GM23338 (cell line): ENCODE results near the gene TUBB3. TPM values are rescaled to one million over a fixed set of nuclear protein-coding genes. Genes with fewer than 3 reads are reported as not detected.

Experiments
- ATAC-seq: fragments of 200-7000 bp; cut with Tn5 transposase; 3 replicates; pipeline ENCODE4 v1.9.1; 2020
- DNase-seq: peaks from one replicate; pipeline ENCODE4 v3.0.0-alpha.2; 2015; ENCODE audit warnings: low spot score
- H2AFZ ChIP-seq: fragments of 200-600 bp; sonication (generic); 2 replicates; pipeline ENCODE4 v1.8.0; 2016; ENCODE audit warnings: antibody characterized with exemption, mild to moderate bottlenecking, moderate library complexity
- H3F3A ChIP-seq: fragments of 200-600 bp; sonication (generic); replicated peaks from 2 replicates; pipeline ENCODE4 v1.8.0; 2017; ENCODE audit warnings: antibody characterized with exemption, mixed run types, low read depth
- H3K27ac ChIP-seq: fragments of 200-600 bp; sonication (generic); 2 replicates; pipeline ENCODE4 v1.6.1; 2016; ENCODE audit warnings: low read depth
- H3K27me3 ChIP-seq: fragments of 200-600 bp; sonication (generic); 2 replicates; pipeline ENCODE4 v1.8.0; 2016; ENCODE audit warnings: mild to moderate bottlenecking, mixed run types, moderate library complexity; ENCODE audit not compliant: insufficient read depth
- H3K36me3 ChIP-seq: fragments of 200-600 bp; sonication (generic); 2 replicates; pipeline ENCODE4 v1.8.0; 2016; ENCODE audit warnings: mild to moderate bottlenecking; ENCODE audit not compliant: insufficient read depth
- H3K4me1 ChIP-seq: fragments of 200-600 bp; sonication (generic); 2 replicates; pipeline ENCODE4 v1.8.0; 2016; ENCODE audit warnings: mild to moderate bottlenecking, moderate library complexity; ENCODE audit not compliant: insufficient read depth
- H3K4me2 ChIP-seq: fragments of 200-600 bp; sonication (generic); 2 replicates; pipeline ENCODE4 v1.7.1; 2017; ENCODE audit warnings: mixed run types
- H3K4me3 ChIP-seq: fragments of 200-600 bp; sonication (generic); 2 replicates; pipeline ENCODE4 v1.6.1; 2016; ENCODE audit warnings: mixed run types
- H3K79me2 ChIP-seq: fragments of 200-600 bp; sonication (generic); replicated peaks from 2 replicates; pipeline ENCODE4 v1.8.0; 2017; ENCODE audit warnings: mild to moderate bottlenecking; ENCODE audit not compliant: insufficient read depth
- H3K9me2 ChIP-seq: fragments of 200-600 bp; sonication (generic); 2 replicates; pipeline ENCODE4 v1.8.0; 2017; ENCODE audit not compliant: insufficient read depth
- H4K20me1 ChIP-seq: fragments of 200-600 bp; sonication (generic); replicated peaks from 2 replicates; pipeline ENCODE4 v1.8.0; 2017; ENCODE audit warnings: mild to moderate bottlenecking; ENCODE audit not compliant: insufficient read depth
- H3K27ac Mint-ChIP-seq: 2 replicates; pipeline ENCODE4 v1.8.0; 2020; ENCODE audit warnings: inconsistent platforms, mild to moderate bottlenecking, moderate library complexity, mixed read lengths
- H3K27me3 Mint-ChIP-seq: 3 replicates; pipeline ENCODE4 v1.8.0; 2022; ENCODE audit warnings: low read depth, mild to moderate bottlenecking, moderate library complexity, mixed read lengths, inconsistent platforms; ENCODE audit not compliant: insufficient read depth, poor library complexity
- H3K36me3 Mint-ChIP-seq: 3 replicates; pipeline ENCODE4 v1.8.0; 2021; ENCODE audit warnings: low read depth, mild to moderate bottlenecking, inconsistent platforms, moderate library complexity, mixed read lengths
- H3K4me1 Mint-ChIP-seq: 3 replicates; pipeline ENCODE4 v1.8.0; 2020; ENCODE audit warnings: mild to moderate bottlenecking, inconsistent platforms, mixed read lengths
- H3K4me3 Mint-ChIP-seq: 3 replicates; pipeline ENCODE4 v1.8.0; 2021; ENCODE audit warnings: moderate library complexity, mild to moderate bottlenecking, inconsistent platforms, mixed read lengths
- H3K9me3 Mint-ChIP-seq: 3 replicates; pipeline ENCODE4 v1.8.0; 2020; ENCODE audit warnings: moderate library complexity, mild to moderate bottlenecking, inconsistent platforms, mixed read lengths
- CREB1 ChIP-seq: fragments of 250-450 bp; sonication (Bioruptor Pico); IDR thresholded peaks from 2 replicates; pipeline ENCODE4 v1.5.0; 2020; ENCODE audit warnings: low read depth, mild to moderate bottlenecking, moderate library complexity
- EZH2 ChIP-seq: fragments of 200-600 bp; sonication (generic); IDR thresholded peaks from one replicate; pipeline ENCODE4 v1.8.0; 2017; ENCODE audit warnings: antibody characterized with exemption, mild to moderate bottlenecking, low read depth; ENCODE audit not compliant: unreplicated experiment
- POLR2AphosphoS5 ChIP-seq: IDR thresholded peaks from 2 replicates; pipeline ENCODE4 v1.6.1; 2016; ENCODE audit warnings: antibody characterized with exemption, low read depth
- polyA plus RNA-seq: library from polyadenylated mRNA; unstranded; fragments of >200 nt; fragmentation: Nextera tagmentation; extraction: Ambion mirVana; gene quantifications from 2 replicates; pipeline ENCODE4 v1.2.1, GENCODE V29; 2016
- total RNA-seq: library from RNA; depleted of rRNA; stranded (reverse); fragments of >200 nt; shearing (Covaris generic); gene quantifications from 2 replicates; pipeline ENCODE4 v1.2.3, GENCODE V29; 2014
- TF ChIP-seq, protein P1 (sequence below), 2 experiments: fragments of 200-600 bp in 1 of 2; sonication (generic) in 1 of 2; conservative IDR thresholded peaks; 2 replicates each; pipeline versions ENCODE4 v1.5.1 to v1.6.1; 2016 to 2017; ENCODE audit warnings: antibody characterized with exemption in 2 of 2, low read depth in 2 of 2, mild to moderate bottlenecking in 2 of 2, moderate library complexity in 1 of 2
- TF ChIP-seq, protein P2 (sequence below): fragments of 250-450 bp; sonication (Bioruptor Pico); IDR thresholded peaks from 2 replicates; pipeline ENCODE4 v1.5.0; 2020; ENCODE audit warnings: mild to moderate bottlenecking, moderate library complexity
- TF ChIP-seq, protein P3 (sequence below): IDR thresholded peaks from 2 replicates; pipeline ENCODE4 v1.6.1; 2016; ENCODE audit warnings: antibody characterized with exemption

TUBB3 gene
- total and polyA plus RNA-seq, 2 experiments from 2014 or later, result 149 to 443 TPM

DNA sequence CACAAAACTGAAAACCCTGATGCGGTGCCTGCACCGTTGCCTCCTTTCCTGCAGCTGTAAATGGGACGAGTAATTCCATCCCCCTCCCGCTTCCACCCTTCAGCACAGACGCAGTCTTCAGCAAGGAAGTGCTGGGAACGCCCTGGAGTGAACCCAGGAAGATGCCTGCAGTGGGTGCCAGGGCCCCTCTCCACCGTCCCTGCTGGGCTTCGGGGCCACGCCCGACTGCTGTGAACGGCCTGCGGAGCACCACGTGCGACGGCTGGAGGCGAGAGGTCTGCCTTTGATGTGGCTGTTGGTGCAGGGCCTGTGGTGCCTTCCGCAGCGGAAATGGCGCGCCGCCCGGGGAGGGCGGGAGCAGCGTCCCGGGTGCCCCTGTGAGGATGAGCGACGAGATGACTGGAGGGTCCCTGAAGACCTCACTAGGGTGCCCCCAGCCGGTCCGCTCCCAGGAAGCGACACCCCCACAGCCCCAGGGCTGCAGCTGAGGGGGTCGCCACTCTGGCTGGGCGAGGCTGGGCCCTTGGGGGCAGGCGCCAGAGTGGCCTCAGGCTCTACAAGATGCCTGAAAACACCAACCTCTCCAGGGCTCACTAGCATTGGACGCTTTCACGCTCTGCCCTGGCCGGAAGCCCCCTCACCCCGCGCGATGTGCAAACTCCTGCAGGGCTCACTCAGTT lies 5.2 kb upstream of the TUBB3 start:
- Mint-ChIP-seq H3K27ac (no peak overlapping the region), H3K9me3 (peaks cover 7% of the 10 kb centered on the region; the same call in 2 of the 3 replicates)

DNA sequence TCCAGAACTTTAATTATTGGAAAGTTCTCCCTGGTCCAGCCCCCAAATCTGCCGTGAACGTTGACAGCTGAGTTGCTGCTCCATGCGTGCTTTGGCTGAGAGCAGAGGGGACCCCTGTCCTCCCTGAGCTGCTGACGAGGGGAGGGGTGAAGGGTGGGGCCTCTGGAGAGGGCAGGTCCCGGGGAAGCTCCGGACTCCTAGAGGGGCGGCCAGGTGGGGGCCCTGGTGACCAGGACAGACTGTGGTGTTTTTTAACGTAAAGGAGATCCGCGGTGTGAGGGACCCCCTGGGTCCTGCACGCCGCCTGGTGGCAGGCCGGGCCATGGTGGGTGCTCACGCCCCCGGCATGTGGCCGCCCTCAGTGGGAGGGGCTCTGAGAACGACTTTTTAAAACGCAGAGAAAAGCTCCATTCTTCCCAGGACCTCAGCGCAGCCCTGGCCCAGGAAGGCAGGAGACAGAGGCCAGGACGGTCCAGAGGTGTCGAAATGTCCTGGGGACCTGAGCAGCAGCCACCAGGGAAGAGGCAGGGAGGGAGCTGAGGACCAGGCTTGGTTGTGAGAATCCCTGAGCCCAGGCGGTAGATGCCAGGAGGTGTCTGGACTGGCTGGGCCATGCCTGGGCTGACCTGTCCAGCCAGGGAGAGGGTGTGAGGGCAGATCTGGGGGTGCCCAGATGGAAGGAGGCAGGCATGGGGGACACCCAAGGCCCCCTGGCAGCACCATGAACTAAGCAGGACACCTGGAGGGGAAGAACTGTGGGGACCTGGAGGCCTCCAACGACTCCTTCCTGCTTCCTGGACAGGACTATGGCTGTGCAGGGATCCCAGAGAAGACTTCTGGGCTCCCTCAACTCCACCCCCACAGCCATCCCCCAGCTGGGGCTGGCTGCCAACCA lies 4.4 kb upstream of the TUBB3 start, which contains the start of gene MC1R:
Gene MC1R, plus strand, starts transcription at position 410 of the 895 bp plus-strand sequence. Its CDS starts 397 bp downstream, at position 807.
- no peaks in the 10 kb centered on the region for H3K9me2 ChIP-seq
- Mint-ChIP-seq H3K27ac (no peak within 1 kb of the TSS), H3K4me3 (peak within 1 kb of the TSS; percentile 76), H3K27me3 (peaks cover 54% of the 10 kb centered on the region), H3K36me3 (no peaks in the 10 kb centered on the region), H3K9me3 (peaks cover 7% of the 10 kb centered on the region; the same call in 2 of the 3 replicates), H3K4me1 (peaks cover 20% of the 10 kb centered on the region)
- ATAC-seq (peak; percentile 23), DNase-seq (peak; percentile 71)
- H2AFZ ChIP-seq, result peak within 1 kb of the TSS; percentile 96
- peak within 1 kb of the TSS; percentile 98 for H3K4me2 ChIP-seq
- H3K36me3 ChIP-seq, result no peaks in the 10 kb centered on the region
- peaks cover 26% of the 10 kb centered on the region for H3K4me1 ChIP-seq
- peaks cover 17% of the 10 kb centered on the region for H3F3A ChIP-seq
- H3K27ac ChIP-seq, result 0 out of 2 replicates have a peak within 1 kb of the TSS, but pooled peaks have one; percentile 27
- no peaks in the 10 kb centered on the region for H4K20me1 ChIP-seq
- no peaks in the 10 kb centered on the region for H3K79me2 ChIP-seq
- H3K27me3 ChIP-seq, result peaks cover 16% of the 10 kb centered on the region
- TF ChIP-seq, protein P1, sequence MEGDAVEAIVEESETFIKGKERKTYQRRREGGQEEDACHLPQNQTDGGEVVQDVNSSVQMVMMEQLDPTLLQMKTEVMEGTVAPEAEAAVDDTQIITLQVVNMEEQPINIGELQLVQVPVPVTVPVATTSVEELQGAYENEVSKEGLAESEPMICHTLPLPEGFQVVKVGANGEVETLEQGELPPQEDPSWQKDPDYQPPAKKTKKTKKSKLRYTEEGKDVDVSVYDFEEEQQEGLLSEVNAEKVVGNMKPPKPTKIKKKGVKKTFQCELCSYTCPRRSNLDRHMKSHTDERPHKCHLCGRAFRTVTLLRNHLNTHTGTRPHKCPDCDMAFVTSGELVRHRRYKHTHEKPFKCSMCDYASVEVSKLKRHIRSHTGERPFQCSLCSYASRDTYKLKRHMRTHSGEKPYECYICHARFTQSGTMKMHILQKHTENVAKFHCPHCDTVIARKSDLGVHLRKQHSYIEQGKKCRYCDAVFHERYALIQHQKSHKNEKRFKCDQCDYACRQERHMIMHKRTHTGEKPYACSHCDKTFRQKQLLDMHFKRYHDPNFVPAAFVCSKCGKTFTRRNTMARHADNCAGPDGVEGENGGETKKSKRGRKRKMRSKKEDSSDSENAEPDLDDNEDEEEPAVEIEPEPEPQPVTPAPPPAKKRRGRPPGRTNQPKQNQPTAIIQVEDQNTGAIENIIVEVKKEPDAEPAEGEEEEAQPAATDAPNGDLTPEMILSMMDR (conservative IDR thresholded peaks at IDR 0.05; ENCODE audit: low read depth in 2 of 2), result peak; percentile 50 to 60
- TF ChIP-seq, protein P2, sequence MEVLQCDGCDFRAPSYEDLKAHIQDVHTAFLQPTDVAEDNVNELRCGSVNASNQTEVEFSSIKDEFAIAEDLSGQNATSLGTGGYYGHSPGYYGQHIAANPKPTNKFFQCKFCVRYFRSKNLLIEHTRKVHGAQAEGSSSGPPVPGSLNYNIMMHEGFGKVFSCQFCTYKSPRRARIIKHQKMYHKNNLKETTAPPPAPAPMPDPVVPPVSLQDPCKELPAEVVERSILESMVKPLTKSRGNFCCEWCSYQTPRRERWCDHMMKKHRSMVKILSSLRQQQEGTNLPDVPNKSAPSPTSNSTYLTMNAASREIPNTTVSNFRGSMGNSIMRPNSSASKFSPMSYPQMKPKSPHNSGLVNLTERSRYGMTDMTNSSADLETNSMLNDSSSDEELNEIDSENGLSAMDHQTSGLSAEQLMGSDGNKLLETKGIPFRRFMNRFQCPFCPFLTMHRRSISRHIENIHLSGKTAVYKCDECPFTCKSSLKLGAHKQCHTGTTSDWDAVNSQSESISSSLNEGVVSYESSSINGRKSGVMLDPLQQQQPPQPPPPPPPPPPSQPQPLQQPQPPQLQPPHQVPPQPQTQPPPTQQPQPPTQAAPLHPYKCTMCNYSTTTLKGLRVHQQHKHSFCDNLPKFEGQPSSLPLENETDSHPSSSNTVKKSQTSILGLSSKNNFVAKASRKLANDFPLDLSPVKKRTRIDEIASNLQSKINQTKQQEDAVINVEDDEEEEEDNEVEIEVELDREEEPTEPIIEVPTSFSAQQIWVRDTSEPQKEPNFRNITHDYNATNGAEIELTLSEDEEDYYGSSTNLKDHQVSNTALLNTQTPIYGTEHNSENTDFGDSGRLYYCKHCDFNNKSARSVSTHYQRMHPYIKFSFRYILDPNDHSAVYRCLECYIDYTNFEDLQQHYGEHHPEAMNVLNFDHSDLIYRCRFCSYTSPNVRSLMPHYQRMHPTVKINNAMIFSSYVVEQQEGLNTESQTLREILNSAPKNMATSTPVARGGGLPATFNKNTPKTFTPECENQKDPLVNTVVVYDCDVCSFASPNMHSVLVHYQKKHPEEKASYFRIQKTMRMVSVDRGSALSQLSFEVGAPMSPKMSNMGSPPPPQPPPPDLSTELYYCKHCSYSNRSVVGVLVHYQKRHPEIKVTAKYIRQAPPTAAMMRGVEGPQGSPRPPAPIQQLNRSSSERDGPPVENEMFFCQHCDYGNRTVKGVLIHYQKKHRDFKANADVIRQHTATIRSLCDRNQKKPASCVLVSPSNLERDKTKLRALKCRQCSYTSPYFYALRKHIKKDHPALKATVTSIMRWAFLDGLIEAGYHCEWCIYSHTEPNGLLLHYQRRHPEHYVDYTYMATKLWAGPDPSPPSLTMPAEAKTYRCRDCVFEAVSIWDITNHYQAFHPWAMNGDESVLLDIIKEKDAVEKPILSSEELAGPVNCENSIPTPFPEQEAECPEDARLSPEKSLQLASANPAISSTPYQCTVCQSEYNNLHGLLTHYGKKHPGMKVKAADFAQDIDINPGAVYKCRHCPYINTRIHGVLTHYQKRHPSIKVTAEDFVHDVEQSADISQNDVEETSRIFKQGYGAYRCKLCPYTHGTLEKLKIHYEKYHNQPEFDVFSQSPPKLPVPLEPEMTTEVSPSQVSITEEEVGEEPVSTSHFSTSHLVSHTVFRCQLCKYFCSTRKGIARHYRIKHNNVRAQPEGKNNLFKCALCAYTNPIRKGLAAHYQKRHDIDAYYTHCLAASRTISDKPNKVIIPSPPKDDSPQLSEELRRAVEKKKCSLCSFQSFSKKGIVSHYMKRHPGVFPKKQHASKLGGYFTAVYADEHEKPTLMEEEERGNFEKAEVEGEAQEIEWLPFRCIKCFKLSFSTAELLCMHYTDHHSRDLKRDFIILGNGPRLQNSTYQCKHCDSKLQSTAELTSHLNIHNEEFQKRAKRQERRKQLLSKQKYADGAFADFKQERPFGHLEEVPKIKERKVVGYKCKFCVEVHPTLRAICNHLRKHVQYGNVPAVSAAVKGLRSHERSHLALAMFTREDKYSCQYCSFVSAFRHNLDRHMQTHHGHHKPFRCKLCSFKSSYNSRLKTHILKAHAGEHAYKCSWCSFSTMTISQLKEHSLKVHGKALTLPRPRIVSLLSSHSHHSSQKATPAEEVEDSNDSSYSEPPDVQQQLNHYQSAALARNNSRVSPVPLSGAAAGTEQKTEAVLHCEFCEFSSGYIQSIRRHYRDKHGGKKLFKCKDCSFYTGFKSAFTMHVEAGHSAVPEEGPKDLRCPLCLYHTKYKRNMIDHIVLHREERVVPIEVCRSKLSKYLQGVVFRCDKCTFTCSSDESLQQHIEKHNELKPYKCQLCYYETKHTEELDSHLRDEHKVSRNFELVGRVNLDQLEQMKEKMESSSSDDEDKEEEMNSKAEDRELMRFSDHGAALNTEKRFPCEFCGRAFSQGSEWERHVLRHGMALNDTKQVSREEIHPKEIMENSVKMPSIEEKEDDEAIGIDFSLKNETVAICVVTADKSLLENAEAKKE (CRISPR knock-in tag), result no peak
- H3K4me3 ChIP-seq, result peak within 1 kb of the TSS; percentile 77

More for the DNA sequence above, 5.2 kb upstream of the TUBB3 start:
- ATAC-seq, result peak; percentile 23
- peaks cover 57% of the 10 kb centered on the region for H3K27me3 Mint-ChIP-seq
- H3K4me3 Mint-ChIP-seq, result peak overlapping the region; percentile 76
- peak; percentile 44 for TF ChIP-seq POLR2AphosphoS5
- TF ChIP-seq, protein P3, sequence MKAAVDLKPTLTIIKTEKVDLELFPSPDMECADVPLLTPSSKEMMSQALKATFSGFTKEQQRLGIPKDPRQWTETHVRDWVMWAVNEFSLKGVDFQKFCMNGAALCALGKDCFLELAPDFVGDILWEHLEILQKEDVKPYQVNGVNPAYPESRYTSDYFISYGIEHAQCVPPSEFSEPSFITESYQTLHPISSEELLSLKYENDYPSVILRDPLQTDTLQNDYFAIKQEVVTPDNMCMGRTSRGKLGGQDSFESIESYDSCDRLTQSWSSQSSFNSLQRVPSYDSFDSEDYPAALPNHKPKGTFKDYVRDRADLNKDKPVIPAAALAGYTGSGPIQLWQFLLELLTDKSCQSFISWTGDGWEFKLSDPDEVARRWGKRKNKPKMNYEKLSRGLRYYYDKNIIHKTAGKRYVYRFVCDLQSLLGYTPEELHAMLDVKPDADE, result no peak
- 0 out of 2 replicates have a peak, but pooled peaks have one; percentile 40 for TF ChIP-seq CREB1
- TF ChIP-seq EZH2, result no peak
- peak; percentile 73 for DNase-seq
- no peaks in the 10 kb centered on the region for H3K36me3 Mint-ChIP-seq
- Histone ChIP-seq H3K27ac (peak overlapping the region; percentile 27; the same call in 1 of the 2 replicates), H2AFZ (peak overlapping the region; percentile 96), H4K20me1 (no peaks in the 10 kb centered on the region), H3K4me1 (peaks cover 26% of the 10 kb centered on the region), H3F3A (peaks cover 19% of the 10 kb centered on the region), H3K9me2 (no peaks in the 10 kb centered on the region), H3K4me2 (peak overlapping the region; percentile 98), H3K27me3 (peaks cover 16% of the 10 kb centered on the region), H3K36me3 (no peaks in the 10 kb centered on the region), H3K79me2 (no peaks in the 10 kb centered on the region), H3K4me3 (peak overlapping the region; percentile 77)
- peaks cover 20% of the 10 kb centered on the region for H3K4me1 Mint-ChIP-seq
